Femur (tissue), 1 donor: ENCODE data around the gene UGT1A9.

Experiments
- DNase-seq: peaks from one replicate; pipeline ENCODE4 v3.0.0-alpha.2; 2017

The UGT1A9 gene

DNA sequence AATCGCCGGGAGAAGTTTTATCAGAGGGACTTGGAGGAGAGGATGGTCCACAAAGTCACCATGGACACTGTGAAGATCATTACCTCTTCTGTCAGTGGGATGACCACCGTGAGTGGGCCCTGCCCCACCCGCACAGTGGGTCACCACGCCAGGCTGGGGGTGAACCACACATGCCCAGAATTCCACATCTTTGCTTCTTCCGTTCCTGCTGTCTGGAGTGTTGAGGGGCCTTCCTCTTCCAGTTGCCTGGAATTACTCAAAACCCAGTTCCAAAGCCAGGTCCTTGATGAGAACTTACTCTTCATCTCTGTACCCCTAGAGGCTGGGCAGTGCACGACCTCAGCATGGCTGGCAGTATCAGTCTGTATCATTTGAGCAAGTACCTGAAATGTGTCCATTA, 128.5 kb downstream of the UGT1A9 start:
- DNase-seq = no peak

DNA sequence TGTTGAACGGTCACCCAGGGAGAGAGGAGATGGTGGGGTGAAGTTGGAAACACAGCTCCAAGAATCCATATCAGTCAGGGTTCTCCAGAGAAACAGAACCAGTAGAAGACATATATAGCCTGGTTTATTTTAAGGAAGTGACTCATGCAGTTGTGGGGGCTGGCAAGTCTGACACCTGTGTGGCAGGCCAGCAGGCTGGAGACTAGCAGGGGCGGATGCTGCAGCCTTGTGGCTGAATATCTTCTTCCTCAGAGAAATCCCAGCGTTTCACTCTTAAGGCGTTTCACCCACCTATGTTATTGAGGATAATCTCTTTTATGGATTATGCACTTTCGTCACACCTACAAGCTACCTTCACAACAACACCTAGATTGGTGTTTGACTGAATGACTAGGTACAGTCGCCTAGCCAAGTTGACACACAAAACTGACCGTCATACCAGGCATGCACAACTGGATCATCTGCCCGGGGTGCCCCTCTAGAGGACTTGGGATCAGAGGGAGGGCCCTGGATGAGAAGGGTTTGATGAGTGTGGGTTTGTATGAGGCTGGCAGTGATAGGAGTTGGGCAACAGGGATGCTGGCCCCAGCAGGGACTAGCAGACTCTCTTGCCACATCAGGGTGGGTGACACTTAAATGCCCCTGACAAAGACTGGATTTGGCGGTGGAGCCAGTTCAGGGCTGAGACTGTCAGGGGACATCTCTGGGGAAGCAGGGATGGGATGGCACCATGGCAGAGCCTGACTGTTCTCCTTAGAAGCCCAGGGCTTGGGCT, 129.8 kb downstream of the UGT1A9 start:
- DNase-seq = peak; percentile 5

DNA sequence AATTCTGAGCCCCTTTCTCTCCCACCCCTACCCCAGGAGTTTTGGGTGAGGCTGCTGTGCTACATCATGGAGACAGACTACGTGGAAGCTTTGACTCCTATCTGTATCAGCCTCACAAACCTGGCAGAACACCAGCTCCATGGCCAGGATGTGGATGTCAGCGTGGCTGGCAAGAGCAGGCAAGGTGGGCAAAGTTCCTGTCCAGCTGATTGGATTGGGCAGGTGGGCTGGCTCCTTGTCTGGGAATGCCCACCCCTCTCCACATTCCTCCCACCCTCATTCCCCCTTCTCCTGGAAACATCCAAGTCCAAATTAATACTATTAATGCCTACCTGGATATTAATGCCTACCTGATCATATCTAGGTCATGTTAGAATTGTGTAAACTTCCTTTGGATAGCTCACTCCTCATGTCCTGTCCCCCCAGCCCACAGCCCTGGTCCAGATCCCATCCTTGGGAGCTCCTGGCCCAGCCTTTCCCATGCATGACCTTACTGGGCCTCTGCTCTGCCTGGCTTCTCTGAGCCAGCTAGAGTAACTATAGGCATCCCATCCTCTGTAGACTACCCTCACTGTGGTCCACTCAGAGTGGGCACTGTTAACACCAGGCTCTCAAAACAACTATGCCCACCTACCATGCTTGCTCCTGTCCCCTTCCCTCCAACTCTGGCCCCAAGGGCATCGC, 130.6 kb downstream of the UGT1A9 start:
- DNase-seq = no peak

DNA sequence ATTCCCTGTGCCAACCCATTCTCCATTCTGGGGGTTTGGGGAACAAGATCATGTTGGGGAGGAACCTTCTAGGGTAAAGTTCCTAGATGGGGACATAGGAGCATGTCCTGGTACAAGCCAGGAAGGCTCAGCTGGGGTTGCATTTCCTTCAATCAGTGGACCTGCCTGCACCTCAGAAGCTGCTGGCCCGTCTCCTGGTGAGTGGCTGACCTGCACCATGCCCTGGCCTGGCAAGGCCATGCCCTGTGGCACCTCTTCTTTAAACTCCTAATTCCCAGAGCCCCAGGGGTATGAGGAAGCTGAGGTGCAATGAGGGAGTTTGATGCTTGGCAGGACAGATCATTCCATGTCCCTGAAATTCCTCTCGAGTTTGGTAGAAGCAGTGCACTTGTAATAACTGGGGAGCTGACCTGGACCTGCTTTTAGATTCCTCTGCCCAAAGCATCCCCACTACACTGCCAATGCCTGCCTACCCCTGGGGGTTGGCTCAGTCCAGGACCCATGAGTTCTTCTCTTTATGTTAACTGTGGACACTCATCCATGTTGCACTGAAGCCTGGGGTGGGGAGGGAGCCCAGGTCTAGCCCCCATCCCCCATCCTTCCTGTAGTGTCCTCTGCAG, 131.7 kb downstream of the UGT1A9 start:
- peak; percentile 3 for DNase-seq

DNA sequence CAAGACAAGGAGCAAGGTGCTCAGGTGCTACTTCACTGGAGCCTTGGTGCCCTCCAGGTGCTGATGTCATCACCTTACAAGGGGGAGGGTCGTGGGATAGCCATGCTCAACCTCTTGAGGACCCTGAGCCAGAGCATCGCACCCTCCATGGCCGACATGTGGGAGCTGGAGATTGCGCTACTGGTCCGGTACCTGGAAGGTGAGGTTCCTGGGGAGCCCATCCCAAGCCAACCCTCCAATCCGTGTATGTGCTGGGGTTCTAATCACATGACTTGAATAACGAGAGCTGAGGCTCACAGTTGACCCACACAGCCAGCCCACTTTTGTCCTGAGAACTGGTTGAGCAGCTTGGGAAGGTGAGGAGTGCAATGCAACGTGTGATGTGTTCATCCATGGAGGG, 132.3 kb downstream of the UGT1A9 start:
- DNase-seq = no peak

DNA sequence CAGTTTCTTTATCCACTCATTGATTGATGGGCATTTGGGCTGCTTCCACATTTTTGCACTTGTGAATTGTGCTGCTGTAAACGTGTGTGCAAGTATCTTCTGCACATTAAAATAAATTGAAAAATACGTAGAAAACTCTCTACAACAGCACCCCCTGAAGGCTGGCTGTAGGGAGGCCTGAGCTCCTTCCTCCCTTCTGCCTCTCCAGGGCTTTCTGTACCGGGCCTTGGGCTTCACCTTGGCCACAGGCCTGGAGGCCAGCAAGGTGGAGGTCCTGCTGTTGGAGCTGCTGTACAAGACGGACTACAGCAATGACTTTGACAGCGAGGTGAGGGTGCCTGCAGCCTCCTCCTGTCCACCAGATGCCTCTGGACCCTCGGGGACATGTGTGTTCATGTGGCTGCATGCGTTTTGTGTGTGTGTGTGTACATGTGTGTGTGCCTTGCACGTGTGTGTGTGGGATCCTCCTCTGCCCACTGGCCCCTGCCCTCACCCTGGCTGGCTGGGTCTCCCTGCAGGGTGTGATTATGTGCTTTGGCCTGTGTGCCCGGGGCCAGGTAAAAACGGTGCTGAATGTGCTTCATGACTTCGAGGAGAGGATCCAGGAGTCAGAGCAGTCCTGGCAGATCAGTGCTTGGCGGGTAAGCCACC, 135.6 kb downstream of the UGT1A9 start:
- DNase-seq = peak; percentile 4

DNA sequence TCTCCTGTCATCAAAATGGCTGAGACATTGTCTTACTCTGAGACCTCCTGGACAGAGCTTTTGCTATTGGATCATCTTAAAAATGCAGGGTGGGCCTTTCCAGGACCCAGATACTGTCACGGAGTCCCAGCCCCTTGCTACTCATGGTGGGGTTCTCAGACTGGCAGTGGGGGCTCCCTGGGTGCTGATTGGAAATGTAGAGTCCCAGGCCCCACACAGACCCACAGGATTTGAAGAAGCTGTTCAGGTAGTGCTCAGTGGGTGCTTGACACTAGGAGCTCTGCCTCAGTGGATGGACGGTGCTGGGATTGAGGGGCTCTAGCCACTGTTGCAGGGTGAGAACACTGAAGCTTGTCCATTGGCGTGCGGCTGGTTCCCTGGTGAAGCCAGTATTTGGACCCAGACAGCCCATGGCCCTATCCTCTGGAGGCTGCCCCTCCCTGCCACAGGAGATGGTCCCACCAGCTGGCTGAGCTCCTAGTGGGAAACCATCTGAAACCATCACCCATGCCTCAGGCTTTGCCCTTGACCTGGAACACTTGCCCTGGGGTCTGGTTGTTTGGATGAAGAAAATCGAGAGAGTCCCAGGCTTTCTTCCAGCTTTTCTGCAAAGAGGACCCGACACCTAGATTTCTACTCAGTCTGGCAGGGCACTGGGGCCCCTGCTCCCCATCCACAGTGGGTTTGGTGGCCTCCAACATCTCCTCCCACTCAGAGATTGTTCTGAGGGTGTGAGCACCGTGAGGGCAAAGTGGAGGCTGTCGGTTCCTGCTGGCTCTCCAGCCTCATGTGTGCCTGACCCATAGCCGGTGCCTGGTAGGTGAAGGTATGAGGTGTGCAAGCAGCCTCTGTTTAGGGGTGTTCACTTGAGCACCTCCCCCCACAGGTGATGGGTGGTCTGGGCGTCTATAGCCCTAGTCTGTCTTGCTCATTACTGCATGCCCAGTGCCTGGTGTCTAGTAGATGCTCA, 136.6 kb downstream of the UGT1A9 start:
- peak; percentile 3 for DNase-seq

DNA sequence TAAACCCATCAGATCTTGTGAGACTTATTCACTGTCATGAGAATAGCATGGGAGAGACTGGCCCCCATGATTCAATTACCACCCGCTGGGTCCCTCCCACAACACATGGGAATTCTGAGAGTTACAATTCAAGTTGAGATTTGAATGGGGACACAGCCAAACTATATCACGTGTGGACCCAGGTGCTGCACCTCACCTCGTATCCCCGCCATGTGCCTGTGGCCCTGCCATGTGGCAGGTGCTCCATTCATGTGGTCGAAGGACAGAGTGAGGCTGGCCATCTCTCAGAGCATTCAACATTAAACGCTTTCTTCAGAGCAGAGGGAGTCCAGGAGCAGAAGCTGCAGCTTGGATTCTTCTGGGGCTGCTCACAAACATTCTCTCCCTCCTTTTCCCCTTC, 138.7 kb downstream of the UGT1A9 start:
- DNase-seq = no peak

DNA sequence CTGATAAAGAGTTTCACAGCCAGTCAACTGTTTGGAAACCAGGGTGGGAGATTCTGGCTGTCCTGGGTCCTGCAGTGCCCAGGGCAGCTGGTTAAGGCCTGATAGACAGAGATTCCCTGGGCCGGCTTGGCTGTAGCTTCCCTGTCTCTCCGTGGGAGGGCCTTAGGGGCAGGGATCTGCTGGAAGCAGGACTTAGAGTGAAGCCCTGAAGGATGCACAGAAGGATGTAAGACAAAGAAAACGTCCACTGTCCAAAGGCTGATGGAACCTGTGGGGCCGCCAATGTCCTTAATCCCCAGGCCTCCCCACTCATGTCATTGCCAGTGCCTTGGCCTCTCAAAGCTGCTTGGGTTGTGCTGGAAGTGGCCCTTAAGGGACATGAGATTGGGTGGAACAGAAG, 139.4 kb downstream of the UGT1A9 start:
- DNase-seq = peak; percentile 3

DNA sequence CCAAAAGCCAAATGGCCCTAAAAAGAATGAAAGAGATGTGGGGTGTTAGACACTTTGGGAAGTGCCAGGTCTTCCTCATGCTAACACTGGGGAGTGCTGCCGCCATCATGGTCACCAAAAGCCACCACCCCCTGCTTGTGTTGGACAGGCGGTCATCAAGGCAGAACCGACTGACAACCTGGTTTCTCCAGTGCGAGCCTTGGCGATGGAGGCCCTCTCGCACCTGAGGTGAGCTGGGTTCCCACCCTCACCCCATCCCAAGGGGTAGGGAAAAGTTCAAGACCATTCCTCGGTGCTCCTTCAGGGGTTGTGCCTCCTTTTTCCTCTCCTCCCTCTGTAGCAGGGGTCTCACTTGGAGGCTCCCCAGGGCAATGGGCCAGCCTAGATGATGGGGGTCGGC, 140.0 kb downstream of the UGT1A9 start:
- no peak for DNase-seq

DNA sequence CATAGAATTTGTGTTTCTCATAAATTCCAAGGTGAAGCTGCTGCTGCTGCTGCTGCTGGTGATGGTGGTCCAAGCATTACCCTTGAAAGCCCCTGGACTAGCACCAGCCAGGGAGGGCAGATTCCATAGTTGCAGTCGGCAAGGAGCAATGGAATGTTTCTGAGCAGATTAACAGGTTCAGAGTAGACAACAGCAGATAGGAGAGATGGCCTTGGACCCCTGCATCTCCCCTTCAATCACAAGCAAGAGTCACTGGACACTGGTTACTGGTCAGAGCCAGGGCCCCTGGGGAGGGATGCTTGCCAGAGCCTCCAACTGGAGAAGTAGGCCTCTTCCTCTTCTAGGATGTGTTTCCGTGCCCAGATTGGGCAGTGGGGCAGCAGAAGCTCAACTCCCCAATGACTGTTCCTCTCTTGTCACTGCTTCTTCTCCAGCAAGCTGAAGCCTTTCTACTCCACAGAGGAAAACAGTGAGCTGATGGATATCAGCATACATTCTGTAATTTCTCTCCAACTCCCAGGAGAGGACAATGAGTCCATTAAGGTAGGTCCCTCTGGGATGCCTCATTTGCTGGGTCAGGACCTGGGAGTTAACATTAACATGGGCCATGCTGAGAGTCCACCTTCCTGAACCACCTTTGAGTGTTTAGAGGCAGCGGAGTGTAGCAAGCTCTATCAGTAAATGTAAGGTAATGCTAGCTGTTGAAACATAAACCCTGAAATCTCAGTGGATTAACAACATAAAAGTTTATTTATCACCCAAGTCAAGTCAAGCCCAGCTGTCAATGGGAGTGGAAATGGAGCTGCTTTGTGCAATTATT, 141.7 kb downstream of the UGT1A9 start:
- DNase-seq = no peak

DNA sequence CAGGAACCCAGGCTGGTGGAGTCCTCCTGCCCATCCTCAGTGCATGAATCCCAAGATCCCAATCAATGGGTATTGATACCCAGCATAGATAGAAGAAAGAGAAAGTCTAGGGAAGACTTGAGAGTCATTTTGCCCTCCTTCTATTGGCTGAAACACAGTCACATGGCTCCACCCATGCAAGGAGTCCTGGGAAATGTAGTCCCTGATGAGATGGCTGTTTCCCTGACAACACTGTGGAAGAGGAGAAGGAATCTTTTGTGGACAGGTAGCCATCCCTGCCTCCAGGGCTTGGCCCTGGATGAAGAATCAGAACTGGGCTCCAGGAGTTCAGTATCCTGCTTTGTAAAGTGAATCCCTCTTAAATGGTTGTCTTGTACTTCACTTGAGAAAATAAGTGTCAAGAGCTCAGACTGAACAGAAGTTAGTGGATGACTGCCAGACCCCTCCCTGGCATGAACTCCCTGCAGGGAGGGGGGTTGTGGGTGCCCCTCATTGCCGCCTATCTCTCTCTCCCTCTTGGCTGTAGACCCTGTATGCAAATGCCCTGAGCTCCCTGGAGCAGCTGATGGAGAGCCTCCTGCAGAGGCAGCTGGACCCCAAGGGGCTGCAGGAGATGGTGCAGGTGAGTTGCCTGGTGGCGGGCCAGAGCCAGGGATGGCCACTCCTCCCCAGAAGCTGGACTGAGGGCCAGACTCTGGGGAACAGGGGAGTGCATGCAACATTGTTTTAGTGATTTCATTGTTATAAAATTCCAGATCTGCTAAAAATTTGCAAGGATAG, 142.5 kb downstream of the UGT1A9 start:
- DNase-seq = no peak

DNA sequence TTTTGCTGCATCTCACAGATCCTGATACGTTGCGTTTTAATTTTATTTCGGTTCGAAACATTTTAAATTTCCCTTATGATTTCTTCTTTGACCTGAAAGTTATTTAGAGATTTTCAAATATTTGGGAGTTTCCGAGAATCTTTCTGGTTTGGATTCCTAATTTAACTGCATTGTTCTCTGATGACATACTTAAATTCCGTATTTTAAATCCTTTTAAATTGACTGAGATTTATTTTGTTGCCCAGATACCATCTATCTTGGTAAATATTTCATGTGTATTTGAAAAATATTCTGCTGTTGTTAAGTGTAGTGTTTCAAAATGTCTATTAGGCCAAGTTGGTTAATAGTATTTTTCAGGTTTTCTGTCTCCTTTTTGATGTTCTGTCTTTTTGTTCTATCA, 144.2 kb downstream of the UGT1A9 start:
- DNase-seq = no peak

DNA sequence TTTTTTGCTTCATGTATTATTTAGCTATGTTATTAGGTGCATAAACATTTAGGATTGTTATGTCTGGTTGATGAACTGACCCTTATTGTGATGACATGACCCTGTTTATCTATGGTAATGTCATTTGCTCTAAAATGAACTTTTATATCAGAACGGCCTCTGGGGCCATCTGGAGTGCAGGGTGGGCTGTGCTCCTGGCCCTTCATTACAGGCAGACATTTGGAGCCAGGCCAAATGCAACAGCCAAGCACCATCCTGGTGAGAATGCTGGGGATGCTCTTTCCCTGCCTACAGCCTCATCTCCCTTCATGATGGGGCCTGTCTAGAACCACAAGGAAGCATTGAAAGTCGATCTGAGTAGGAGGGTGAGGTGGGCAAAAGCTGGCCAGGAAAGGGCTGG, 144.6 kb downstream of the UGT1A9 start:
- DNase-seq = no peak

DNA sequence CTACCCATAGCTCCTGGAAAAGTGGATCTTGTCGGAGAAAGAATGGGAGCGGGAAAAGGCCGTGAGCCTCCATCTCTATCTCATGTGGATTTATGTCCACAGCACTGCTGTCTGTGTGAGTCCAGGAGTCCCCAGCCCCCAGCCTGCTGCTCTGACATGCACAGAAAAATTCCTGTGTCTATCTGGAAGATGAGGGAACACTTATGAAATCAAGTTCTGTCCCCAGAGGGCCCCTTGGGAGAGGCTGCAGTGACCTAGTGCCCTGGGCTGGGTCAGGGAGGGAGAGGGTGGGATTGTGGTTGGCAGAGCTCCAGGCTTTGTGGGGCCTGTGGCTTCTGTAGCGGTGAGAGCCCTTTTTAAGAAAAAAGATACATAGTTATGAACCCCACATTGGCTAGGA, 145.1 kb downstream of the UGT1A9 start:
- no peak for DNase-seq

DNA sequence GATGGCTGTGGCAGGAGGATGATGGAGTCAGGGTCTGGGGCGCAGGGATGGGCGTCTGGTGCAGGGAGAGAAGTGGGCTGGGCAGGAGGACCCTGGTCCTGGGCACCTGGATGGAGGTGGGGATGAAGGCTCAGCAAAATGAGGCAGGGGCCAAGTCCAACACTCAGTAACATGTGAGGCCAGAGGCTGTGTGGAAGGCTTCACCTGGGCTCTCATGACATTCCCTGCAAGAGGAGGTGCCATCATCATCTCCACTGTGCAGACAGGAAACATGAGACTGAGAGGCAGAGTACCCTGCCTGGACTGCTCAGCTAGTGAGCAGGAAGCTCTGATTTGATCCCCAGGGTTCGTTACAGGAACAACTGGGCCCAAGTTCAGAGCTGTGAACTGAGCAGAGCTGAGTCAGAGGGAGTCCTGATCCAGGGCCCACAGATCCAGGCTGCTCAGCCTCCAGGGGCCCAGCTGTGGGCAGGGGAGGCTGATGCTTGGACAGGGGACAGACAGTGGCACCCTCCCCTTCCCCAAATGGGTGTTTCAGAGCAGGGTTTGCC, 145.7 kb downstream of the UGT1A9 start:
- DNase-seq = no peak

DNA sequence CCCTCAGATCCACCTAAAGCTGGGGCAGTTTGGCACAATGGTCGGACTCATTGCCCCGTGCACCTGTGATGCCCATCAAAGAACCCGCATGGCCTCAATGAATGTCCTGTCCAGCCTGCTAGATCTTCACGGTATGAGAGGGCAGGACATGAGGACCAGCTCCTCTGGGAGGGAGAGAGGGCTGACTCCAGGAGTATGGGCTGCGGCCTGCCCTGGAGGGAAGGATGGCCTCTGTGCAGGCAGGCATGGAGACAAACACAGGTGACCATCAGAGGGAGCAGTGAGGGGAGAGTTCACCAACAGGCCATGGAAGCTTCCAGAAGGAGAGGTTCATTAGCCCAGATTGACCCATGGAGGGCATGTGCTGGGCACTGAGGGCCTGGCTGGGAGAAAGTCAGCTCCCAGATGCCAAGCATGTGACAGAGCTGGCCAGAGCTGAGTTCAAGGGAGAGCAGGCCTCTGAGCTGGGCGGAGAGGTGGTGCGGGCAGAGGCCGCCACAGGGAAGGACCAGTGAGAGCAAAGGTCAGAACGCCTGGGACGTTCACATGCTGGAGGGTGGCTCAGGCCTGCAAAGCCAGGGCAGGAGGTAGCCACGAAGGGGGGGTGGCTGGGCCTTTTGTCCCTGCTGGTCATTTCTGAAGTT, 146.4 kb downstream of the UGT1A9 start:
- no peak for DNase-seq

DNA sequence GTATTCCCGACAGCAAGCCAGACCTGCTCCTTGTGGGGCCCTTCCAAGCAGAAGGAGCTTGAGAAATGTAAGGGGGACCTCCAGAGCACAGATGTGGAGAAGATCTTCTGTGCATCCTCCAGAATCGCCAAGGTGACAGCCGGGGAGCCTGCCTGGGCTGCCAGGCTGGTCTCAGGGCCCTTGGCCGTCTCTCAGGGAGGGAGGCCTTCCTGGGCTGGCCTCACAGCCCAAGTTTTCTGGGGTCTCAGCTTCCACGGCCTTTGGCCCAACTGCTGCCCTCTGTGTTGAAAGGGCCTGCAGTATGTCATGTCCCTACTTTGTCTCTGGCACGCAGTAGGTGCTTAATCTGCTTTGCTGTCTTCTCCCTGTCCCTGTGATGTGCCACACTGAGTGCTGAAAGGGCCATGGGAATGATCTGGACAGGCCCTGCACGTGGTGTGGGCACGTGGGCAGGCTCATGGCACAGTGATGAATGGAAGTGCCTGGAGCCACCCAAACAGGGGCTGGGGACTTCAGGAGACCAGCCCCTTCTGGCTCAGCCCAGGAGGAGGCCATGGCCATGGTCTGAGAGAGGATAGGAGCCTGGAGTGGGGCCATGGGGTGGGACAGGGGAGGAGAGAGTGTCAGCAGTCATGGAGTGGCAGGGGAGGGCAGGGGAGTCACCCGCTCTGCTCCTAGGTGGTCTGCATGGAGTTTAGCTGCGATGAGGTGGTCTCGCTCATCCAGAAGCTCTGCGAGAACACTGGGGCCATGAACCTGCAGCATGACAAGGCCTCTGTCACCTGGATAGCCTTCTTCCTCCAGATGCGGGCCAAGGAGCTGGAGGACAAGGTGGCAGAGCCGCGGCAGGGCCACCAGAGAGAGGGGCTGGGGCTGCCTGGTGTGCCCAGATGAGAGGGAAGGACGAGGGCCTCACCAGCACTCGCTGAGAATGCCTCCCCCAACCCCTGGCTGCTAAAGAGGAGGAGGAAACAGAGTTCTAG, 147.2 kb downstream of the UGT1A9 start:
- no peak for DNase-seq
